Measurements from ENCODE around the gene TRERF1.

DNA sequence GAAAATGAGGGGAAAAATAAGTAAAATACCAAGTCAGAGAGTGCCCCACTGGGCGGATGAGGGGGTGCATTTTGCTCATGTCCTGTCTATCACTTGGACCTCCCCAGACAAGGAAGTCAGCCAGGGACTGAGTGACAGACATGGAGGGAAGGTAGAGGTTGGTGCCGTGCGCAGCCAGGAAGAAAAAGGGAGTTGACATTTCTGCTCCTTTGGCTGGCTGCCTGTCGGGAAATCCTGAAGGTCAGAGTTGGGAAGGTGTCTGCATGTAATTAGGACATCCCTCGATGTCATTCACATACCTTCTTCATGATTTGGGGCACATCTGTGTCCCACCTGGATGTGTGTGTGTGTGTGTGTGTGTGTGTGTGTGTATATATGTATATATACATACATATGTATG, 269.6 kb downstream of the TRERF1 start:
- TF ChIP-seq, protein P1, sequence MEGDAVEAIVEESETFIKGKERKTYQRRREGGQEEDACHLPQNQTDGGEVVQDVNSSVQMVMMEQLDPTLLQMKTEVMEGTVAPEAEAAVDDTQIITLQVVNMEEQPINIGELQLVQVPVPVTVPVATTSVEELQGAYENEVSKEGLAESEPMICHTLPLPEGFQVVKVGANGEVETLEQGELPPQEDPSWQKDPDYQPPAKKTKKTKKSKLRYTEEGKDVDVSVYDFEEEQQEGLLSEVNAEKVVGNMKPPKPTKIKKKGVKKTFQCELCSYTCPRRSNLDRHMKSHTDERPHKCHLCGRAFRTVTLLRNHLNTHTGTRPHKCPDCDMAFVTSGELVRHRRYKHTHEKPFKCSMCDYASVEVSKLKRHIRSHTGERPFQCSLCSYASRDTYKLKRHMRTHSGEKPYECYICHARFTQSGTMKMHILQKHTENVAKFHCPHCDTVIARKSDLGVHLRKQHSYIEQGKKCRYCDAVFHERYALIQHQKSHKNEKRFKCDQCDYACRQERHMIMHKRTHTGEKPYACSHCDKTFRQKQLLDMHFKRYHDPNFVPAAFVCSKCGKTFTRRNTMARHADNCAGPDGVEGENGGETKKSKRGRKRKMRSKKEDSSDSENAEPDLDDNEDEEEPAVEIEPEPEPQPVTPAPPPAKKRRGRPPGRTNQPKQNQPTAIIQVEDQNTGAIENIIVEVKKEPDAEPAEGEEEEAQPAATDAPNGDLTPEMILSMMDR (optimal IDR thresholded peaks at IDR 0.05 in 1 of 3, IDR thresholded peaks at IDR 0.05 in 1 of 3, conservative IDR thresholded peaks at IDR 0.05 in 1 of 3; ENCODE audit: extremely low read depth in 1 of 3, insufficient read depth in 2 of 3, low read length in 3 of 3): no peak
- TF ChIP-seq EZH2 (IDR thresholded peaks at IDR 0.05; ENCODE audit: low read length): no peak

All from keratinocyte (primary cell).